Measurements from ENCODE around the gene POM121.
"Not testable (repeated sequence)": the region's sequence is repeated elsewhere in the genome, so short reads cannot be mapped to it uniquely, and the experiment has no call there.

The POM121 gene

DNA sequence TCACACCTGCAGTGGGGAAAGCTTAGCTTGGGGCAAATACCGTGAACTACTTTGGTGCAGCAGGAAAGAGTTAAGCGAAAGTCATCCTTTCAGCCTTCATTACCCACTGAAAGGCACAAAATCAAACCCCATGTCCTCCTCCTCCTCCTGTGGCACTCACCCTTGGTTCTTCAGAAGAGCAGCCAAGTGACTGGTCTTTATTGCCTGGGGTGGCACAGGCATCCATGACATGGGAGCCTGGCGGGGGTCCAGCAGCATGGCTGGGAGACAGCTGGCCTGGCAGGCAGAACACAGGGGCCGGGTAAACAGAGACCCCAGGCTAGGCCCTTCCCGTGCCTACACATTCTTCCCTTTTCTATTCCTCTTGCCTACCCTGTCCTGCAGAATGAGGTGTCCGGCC is 24.8 kb downstream of the POM121 start:
- DNase-seq (ENCODE audit: low spot score) = not testable (repeated sequence)

DNA sequence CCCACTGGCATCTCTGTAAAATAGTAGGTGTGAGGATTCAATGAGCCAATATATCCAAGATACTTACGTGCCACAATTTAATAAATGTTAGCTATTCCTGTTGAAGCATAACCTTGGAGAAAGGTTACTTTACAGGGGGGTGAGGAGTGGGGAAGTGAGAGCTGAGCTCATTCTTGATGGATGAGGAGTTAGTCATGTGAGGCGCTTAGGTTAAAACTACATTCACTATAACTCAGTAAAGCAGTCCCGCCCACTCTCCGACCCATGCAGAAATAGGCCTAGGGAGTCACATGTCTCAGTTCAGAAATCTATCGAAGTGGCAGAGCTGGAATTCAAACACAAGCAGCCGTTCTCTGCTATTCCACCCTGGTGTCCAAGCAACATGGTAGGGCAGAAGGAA is 25.5 kb downstream of the POM121 start:
- DNase-seq (ENCODE audit: low spot score) = not testable (repeated sequence)

DNA sequence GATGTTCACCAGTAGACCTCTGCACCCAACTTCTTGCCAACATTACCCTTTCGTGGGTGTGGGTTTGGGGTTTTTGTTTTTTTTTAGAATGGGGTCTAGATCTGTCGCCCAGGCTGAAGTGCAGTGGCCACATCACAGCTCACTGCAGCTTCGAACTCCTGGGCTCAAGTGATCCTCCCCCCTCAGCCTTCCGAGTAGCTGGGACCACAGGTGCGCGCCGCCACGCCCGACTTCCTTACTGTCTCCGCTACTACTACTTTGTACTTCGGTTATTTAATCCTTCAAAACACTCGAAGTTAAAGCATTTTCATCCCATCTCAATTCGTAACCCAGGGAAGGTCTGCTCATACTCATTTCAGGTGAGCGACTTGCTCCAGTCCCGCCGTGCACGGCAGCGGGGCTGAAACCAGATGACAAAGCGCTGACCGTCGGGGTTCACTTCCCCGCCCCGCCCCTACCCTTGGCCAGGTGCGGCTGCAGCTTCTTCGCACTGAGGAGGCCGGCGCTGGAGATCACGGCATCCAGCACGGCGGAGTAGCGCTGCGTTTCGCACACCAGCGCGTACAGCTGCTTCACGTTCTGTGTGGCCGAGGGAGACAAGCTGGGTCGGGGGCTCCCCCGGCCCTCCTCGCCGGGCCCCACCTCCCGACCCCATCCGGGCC is 29.1 kb downstream of the POM121 start:
- DNase-seq (ENCODE audit: low spot score) = not testable (repeated sequence)

DNA sequence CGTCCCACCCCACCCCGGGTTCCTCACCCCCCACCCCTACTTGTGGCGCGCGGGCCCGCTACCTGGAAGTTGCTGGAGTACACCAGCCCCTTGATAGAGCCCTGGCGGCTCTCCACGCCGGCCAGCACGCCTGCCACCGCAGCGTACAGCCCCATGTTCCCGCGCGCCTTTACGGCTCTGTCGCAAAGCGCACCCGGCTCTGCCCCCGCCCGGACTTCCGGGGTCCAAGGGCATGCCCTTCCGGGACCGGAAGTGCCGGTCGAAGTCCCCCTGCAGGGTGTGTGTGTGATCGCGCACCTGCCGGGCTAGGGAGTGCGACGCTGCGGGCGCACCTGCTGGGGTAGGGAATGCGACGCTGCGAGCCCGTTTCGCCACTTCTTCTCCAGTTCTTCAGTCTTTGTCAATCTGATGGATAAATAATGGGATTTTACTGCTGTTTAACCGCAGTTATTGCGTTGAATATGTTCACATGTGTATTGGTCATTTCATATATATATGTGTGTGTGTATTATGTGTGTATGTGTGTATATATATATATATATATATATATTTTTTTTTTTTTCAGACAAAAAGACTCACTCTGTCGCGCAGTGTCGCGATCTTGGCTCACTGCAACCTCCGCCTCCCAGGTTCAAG is 29.8 kb downstream of the POM121 start:
- not testable (repeated sequence) for DNase-seq (ENCODE audit: low spot score)

DNA sequence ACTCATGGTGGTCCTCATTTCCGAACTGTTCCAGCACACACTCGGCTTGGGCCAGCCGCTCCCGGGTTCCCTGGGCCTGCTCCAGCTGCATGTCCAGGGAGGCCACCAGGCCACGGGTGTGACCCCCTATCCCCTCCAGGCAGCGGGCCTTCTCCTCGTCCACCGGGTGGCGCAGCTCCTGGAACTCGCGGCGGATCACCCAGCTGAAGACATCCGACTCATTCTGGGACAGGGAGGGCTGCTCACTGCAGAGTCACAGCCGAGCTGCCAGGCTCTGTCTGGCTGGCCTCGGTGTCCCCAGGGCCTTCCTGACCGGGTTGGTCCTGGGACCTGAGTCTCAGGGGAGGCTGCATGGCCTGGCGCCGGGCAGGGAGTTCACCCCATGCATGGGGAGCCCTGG is 35.1 kb downstream of the POM121 start:
- DNase-seq (ENCODE audit: low spot score) = not testable (repeated sequence)

DNA sequence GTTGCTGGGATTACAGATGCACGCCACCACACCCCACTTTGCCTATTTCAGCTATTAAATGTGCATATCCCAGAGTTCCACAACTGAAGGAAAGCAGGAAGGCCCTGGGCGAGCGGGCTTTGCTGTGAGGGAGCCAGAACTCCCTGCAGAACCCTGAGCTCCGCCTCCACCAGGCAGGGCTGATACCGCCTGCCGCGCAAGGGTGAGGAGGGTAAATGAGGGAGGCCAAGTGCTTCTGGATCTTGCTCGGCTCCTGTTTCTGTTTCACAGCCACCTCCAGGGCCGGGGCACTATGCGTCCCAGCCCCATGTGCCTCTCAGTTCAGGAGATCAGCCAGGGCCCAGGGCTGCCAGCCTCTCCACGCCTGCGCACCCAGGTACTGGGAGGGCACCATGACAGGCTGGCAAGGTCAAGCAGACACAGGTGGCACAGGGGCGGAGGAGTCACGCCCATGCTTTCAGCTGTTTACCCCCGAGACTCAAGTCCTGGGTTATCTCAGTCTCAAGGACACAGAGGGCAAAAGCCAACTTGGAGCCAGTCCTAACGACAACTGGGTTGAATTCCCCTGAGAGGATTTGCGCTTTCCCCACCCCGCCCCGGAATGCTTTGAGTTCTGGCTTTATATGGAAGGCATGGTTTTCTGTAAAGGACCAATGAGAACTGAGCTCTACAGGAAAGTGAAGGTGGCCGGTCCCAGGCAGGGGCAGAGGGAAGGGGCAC is 35.9 kb downstream of the POM121 start:
- not testable (repeated sequence) for DNase-seq (ENCODE audit: low spot score)

DNA sequence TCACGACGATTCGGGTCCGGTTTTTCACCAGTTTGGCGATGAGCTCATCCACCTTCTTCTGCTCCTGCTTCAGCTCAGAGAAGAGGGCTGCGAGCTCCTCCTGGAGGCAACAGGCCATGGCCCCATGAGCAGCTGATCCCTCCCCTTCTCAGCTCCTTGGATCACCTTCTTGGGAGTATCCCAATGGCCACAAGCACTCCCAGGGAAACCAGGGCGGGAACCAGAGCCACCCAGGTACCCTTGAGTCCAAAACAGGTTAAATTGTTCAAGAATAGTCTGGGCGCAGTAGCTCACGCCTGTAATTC is 36.4 kb downstream of the POM121 start:
- not testable (repeated sequence) for DNase-seq (ENCODE audit: low spot score)

DNA sequence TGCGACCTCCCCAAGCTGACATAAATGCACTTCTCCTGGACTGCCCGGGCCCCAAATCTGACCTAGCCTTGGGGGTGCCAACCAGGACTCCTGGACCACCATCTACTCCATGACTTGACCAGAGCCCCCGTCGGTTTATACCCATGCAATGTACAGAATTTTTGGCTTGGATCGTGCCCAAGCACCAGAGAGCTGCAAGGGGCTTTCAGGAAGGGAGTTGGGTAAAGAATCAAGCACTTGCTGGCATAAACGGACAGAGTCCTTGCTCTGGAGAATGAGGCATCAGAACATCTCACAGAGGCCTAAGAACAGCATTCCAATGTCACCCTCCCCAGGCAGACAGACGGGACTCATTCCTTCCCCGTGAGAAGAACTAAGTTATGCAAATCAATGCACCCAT is 38.2 kb downstream of the POM121 start:
- DNase-seq (ENCODE audit: low spot score) = not testable (repeated sequence)

DNA sequence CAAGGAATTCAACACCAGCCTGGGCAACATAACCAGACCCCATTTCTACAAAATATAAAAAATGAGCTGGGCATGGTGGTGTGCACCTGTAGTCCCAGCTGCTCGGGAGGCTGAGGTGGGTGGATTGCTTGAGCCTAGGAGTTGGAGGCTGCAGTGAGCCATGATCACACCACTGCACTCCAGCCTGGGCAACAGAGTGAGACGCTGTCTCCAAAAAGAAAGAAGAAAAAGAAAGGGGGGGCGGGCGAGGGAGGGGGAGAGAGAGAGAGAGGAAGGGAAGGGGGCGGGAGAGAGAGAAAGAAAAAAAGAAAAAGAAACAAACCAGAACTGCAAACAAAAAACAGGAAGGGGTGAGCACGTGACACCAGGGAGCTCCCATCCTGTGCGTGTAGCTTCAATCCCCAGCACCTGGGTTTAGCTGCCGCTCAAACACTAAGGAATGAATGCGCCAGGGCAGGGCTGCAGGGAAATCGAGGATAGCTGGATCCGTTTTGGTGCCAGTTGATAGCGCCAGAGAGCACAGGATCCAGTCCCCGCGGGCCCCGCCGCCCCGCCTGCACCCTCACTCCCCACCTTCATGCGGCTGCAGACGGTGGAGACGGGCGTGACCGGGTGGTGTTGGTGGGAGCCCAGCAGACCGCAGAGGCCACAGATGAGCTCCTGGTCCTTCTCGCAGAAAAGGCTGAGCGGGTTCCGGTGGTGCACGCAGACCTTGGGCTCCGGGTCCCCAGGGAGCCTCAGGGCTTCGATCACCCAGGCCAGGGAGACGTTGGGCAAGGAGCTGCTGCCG is 40.5 kb downstream of the POM121 start:
- not testable (repeated sequence) for DNase-seq (ENCODE audit: low spot score)

DNA sequence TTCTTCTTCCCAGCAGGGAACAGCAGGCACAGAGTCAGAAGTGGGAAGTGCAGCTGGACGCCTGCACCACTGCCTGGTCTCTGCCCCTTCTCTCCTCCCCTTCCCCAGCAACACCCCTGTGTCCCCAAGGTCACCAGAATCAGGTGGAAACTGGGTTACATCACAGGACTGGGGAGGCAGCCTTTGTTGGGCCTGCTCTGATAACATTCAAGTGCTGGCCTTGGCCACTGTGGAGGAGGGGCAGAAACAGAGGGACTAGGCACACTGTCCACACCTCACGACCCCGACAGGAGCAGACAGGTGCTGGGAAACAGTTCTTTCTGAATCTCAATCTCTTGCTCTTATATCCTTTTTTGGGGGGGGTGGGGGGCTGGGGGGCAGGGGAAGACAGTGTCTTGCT is 42.0 kb downstream of the POM121 start:
- DNase-seq (ENCODE audit: low spot score) = not testable (repeated sequence)

DNA sequence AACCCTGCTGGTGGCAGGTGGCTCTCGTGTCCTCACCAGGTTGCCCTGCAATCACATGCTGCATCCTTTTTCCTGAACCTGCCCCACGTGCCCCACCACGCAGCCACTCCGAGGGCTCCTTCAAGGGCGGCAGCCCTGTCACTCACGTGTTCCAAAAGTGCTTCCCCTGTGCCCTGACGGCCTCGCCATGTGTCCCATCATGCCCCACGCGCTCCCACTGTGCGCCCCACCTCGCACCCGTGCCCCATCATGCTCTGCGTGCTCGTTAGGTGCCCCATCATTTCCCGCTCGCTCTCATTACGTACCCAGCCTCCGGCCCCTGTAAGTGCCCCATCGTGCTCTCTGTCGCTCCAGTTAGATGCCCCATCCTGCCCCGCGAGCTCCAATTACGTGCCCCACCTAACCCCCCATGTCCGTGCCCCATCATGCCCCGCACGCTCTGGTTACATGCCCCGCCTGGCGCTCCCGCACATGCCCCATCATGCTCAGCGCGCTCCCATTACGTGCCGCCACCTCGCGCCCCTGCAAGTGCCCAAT is 44.2 kb downstream of the POM121 start, which contains the start of gene TRIM74:
TRIM74 (minus strand) TSS at position 487 of the 537 bp plus-strand sequence. CDS start 3,309 bp downstream, outside the sequence.
- DNase-seq (ENCODE audit: low spot score) = not testable (repeated sequence)

DNA sequence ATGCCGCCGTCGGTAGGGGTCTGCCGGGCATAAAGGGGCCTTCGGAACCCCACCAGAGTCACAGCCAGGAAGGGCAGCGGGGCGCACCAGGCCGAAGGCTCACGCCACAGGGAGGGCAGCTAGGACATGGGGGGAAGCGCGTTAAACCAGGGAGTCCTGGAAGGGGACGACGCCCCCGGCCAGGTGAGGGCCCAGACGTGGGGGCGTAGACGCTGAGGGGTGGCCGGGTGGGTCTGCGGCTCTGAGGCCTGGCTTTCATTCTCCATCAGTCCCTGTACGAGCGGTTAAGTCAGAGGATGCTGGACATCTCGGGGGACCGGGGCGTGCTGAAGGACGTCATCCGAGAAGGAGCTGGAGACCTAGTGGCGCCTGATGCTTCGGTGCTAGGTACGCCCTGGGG is 44.8 kb downstream of the POM121 start:
- not testable (repeated sequence) for DNase-seq (ENCODE audit: low spot score)

DNA sequence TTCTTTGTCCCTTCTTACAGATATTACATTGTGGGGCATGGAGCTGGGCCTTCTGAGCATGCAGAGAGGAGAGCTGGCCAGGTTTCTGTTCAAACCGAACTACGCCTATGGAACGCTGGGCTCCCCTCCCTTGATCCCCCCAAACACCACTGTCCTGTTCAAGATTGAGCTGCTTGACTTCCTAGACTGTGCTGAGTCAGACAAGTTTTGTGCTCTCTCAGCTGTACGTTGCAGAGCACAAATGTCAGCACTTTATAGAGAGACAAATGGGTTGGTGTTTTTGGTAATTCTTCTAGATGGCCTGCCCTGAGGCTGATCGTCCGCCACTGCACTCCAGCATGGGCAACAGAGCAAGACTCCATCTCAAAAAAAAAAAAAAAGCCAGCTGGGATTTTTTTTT is 46.6 kb downstream of the POM121 start:
- DNase-seq (ENCODE audit: low spot score) = not testable (repeated sequence)

DNA sequence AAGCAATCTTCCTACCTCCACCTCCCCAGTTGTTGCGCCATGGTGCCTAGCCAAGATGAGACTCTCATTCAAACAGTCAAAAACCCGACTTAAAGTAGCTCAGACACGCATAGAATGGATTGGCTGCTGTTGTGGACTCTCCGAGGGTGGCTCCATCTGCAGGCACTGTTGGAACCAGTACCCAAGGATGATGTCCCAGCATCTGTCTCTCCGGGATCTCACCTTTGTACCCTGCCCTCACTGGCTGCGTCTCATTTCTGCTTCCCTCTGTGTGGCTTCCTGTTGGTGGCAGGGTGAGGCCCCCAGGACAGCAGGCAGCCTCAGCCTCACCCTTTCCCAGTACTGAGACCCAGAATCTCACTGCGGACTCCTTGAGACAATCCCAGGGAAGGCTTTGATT is 49.9 kb downstream of the POM121 start:
- not testable (repeated sequence) for DNase-seq (ENCODE audit: low spot score)

DNA sequence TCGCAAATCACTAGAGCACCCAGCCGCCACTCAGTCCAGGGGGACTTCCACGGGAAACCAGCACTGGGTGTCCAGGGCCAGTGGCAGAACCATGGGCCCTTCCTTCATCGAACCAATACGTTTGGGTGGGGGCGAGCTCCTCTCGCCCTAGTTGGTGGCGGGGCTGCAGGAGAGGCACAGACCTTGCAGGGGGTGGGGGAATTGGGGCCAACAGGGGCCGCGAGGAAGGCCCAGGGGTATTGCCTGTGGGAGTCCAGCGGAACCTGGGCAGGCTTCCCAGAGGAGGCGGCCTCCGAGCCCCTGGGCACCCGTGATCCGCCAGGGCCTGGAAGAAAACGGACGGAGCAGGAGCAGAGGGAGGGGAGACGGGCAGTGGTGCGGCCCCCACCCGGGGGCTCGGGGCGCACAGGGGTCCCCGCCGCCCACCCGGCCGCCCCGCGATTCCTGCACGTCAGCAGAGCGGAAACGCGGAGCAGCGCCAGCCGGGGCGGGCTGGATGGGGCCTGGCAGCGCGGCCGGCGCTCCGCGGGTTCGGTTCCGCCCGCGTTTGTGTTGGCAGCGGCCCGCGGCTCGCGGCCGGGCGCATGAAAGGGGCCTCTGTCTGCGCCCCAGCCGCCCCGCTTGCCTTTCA is 50.9 kb downstream of the POM121 start:
- DNase-seq (ENCODE audit: low spot score) = not testable (repeated sequence)

DNA sequence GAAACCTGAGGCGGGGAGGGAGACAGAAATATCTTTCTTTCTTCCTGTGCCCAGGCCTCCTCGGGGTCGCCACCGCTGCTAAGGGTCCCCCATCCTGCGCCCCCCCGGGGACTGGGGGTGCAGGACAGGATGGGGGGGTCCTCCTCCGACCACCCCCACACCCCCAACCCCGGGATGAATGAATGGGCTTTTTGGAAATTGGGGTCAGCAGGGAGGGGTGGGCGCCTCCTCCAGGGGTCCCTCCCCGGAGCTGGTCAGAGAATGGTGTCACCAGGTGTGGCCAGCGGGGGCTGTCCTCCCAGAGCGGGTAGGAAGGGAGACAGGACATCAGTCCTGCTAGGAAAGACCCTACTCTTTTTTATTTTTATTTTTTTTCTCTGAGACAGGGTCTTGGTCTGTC is 51.5 kb downstream of the POM121 start:
- DNase-seq (ENCODE audit: low spot score) = not testable (repeated sequence)

DNA sequence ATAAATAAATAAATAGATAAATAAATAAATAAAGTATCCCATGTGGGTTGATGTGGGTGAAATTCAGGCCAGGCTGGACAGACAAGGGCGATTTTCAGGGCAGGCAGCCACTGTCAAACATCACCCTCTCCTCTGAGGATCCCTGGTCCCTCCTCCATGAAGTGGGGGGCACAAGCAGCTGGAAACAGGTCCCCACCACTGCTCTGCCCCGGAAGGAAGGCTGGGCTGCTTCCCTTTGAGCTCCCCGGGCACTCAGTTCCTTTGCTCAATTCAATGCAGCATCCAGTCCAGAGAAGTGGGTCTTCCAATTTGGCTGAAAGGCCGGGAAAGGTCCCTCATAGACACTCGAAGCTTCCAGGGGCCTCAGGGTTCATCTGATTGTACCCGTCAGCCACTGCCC is 55.5 kb downstream of the POM121 start:
- DNase-seq (ENCODE audit: low spot score) = not testable (repeated sequence)

DNA sequence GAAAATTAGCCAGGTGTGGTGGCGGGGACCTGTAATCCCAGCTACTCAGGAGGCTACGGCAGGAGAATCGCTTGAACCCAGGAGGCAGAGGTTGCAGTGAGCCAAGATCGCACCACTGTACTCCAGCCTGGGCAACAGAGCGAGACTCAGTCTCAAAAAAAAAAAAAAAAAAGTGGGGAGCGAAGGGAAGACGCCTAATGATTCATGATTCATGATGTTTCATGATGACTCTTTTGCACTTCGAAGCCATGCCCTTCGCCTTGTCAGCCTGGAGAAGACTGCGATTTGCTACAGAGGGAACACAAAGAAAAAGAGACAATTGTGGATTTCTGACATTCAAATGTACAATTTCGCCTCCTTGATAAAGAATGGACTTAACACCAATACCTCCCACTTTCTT is 57.2 kb downstream of the POM121 start:
- not testable (repeated sequence) for DNase-seq (ENCODE audit: low spot score)

DNA sequence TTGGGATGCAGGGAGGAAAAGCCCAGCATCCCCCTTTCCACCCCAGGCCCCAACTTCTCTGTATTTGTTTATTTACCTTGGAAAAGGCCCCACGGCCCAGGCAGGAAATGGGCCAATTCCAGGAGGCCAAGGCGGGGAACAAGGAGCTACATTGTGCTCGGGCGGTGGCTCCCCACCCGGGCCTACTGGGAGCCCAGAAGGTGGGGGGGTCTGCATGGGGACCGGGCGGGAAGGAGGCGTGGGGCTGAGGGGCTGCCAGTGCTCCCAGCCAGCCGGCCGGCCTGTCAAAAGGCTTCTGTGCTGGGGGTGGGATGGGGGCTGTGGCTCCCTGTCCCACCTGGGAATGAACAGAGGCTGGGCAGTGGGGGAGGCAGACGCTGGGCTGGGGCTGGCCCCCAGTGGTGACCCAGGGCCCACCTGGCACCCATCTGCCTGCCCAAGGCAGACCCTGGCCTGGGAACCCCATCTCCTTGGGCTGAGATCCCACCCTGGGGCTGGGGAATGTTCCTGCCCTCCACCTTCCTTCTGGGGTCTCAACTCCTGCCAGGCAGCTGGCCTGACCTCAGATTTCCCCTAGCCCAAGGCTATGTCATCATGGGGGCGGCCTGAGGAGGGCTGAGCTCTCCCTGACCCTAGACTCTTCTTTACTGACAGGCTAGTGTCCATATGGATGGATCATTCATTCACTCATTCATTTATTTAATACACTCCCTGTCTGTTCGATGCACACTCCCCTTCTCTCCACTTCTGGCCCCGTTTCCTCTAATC is 65.4 kb downstream of the POM121 start:
- DNase-seq (ENCODE audit: low spot score) = not testable (repeated sequence)

DNA sequence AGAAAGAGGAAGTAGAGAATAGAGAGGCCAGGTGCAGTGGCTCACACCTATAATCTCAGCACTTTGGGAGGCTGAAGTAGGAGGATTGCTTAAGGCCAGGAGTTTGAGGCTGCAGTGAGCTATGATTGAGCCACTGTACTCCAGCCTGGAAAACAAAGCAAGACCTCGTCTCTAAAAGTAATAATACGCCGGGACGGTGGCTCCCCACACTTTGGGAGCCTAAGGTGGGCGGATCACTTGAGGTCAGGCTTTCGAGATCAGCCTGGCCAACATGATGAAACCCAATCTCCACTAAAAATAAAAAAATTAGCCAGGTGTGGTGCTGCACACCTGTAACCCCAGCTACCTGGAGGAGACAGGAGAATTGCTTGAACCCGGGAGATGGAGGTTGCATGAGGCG is 70.6 kb downstream of the POM121 start:
- DNase-seq (ENCODE audit: low spot score) = not testable (repeated sequence)

DNA sequence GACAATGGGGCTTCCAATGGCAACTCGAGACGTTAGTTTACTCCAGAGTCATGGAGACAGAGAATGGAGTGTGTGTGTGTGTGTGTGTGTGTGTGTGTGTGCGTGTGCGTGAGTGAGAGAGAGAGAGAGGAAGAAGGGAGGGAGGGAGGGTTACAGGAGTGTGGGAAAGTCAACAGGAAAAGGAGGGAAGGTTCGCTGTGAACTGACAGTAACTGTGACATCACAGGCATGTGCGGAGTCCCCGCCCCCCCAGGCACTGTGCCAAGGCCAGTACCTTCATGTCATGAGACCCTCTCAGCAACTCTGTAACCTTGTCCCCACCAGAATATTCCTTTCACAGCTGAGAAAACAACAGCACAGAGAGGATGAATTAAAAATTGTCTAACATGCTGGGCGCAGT is 72.6 kb downstream of the POM121 start:
- DNase-seq (ENCODE audit: low spot score) = not testable (repeated sequence)

Data from CD4-positive, alpha-beta T cell treated with Interleukin-6 at 100 ng/mL for 8 hours (primary cell).